AG04450 (cell line): ENCODE data around the gene CDH6. TPM values are rescaled to one million over a fixed set of nuclear protein-coding genes. Genes with fewer than 3 reads are reported as not detected.
"Not testable (repeated sequence)": the region's sequence is repeated elsewhere in the genome, so short reads cannot be mapped to it uniquely, and the experiment has no call there.

Experiments used
- CTCF ChIA-PET: fragments of 300-600, 350-600 bp; formaldehyde crosslinking; extraction: SDS; loops from one replicate; lab custom pipeline; 2022; ENCODE audit warnings: antibody characterized with exemption, inconsistent platforms; lab: Charles Lee
- POLR2A ChIA-PET: fragments of 350-600 bp; formaldehyde crosslinking; extraction: SDS; loops from one replicate; lab custom pipeline; 2021; ENCODE audit warnings: antibody characterized with exemption, inconsistent platforms; lab: Yijun Ruan, JAX
- DNase-seq: peaks from one replicate; pipeline ENCODE4 v3.0.0-alpha.2; 2011; ENCODE audit warnings: low read depth, low spot score
- H3K27ac ChIP-seq: one replicate; pipeline ENCODE4 v1.5.1; 2012; ENCODE audit warnings: low read depth, low read length, control low read depth
- H3K27me3 ChIP-seq: one replicate; pipeline ENCODE4 v1.6.0; 2012; ENCODE audit warnings: low read length; ENCODE audit not compliant: control insufficient read depth, insufficient read depth
- H3K4me3 ChIP-seq: 2 replicates; pipeline ENCODE4 v1.5.1; 2011; ENCODE audit warnings: mild to moderate bottlenecking, low read depth, low read length, control low read depth
- H3K9me3 ChIP-seq: 2 replicates; pipeline ENCODE4 v1.5.1; 2012; ENCODE audit warnings: low read length; ENCODE audit not compliant: control insufficient read depth, insufficient read depth
- polyA plus RNA-seq: library from polyadenylated mRNA; depleted of rRNA; stranded (reverse); fragments of >200 nt; gene quantifications from 2 replicates; pipeline ENCODE4 v1.2.3, GENCODE V29; 2011
- TF ChIP-seq, protein P1 (sequence below): IDR thresholded peaks from 2 replicates; pipeline ENCODE4 v1.5.1; 2011; ENCODE audit warnings: low read depth, low read length, control low read depth, inconsistent platforms

CDH6 gene
- polyA plus RNA-seq, 1 experiment = 45.7 TPM

DNA sequence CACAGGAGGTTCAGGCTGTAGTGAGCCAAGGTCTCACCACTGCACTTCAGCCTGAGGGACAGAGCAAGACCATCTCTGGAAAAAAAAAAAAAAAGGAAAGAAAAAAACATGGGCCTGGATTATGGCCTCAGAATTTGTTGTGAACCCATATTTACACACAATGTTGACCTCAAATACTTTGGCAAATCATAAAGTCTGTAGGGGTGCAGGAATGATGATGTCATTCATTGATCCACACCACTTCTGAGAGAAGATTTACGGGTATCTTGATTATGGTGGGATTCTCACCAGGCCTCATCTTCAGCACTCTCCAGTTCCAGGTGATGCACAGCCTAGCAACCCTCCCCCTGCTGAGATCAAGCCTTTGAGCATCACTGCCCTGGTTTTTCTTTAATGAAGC lies 156.9 kb downstream of the CDH6 start:
- TF ChIP-seq, protein P1, sequence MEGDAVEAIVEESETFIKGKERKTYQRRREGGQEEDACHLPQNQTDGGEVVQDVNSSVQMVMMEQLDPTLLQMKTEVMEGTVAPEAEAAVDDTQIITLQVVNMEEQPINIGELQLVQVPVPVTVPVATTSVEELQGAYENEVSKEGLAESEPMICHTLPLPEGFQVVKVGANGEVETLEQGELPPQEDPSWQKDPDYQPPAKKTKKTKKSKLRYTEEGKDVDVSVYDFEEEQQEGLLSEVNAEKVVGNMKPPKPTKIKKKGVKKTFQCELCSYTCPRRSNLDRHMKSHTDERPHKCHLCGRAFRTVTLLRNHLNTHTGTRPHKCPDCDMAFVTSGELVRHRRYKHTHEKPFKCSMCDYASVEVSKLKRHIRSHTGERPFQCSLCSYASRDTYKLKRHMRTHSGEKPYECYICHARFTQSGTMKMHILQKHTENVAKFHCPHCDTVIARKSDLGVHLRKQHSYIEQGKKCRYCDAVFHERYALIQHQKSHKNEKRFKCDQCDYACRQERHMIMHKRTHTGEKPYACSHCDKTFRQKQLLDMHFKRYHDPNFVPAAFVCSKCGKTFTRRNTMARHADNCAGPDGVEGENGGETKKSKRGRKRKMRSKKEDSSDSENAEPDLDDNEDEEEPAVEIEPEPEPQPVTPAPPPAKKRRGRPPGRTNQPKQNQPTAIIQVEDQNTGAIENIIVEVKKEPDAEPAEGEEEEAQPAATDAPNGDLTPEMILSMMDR = no peak
- DNase-seq = no peak
- Histone ChIP-seq H3K27ac (no peak overlapping the region), H3K27me3 (no peaks in the 10 kb centered on the region), H3K4me3 (no peak overlapping the region), H3K9me3 (no peaks in the 10 kb centered on the region)
- ChIA-PET POLR2A (no interaction called here), CTCF (no interaction called here)

- ChIA-PET CTCF (interaction anchor here (1.0 to 1.4 kb wide), 2 partner anchors 26 to 123 kb away, joined by 3 to 5 read pairs; no protein-coding TSS in a partner anchor), POLR2A (no interaction called here)
- Histone ChIP-seq H3K9me3 (no peaks in the 10 kb centered on the region; the same call in 1 of the 2 replicates), H3K27ac (no peak overlapping the region), H3K27me3 (no peaks in the 10 kb centered on the region), H3K4me3 (no peak overlapping the region)
- no peak for DNase-seq
- TF ChIP-seq, protein P1 = no peak
These were observed 161.9 kb downstream of the CDH6 start for GRCh38 chr5:31355337-31355736.

GRCh38 chr5:31357038-31357437 lies 163.6 kb downstream of the CDH6 start:
- POLR2A ChIA-PET = no interaction called here
- CTCF ChIA-PET = no interaction called here
- Histone ChIP-seq H3K27me3 (no peaks in the 10 kb centered on the region), H3K4me3 (no peak overlapping the region), H3K27ac (no peak overlapping the region), H3K9me3 (no peaks in the 10 kb centered on the region; the same call in 1 of the 2 replicates)
- no peak for DNase-seq
- TF ChIP-seq, protein P1 = no peak

DNA sequence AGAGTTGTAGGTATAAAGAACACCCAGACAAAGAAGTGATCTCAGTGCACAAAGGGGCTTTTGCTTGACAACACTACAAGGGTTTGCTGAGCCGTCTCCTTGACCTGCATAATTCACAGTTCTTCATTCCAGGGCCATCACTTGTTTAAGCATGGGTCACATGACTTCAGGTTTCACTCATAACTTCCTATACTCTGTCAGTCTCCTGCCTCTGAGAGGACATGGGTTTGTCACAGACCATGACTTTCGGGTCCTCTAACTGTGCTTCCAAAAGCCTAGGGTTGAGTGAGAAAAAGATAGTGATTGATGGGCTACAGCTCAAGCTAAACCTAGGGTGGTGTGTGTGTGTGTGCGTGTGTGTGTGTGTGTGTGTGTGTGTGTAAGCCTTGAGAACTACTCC lies 166.4 kb downstream of the CDH6 start:
- Histone ChIP-seq H3K27ac (no peak overlapping the region), H3K27me3 (no peaks in the 10 kb centered on the region), H3K4me3 (no peak overlapping the region), H3K9me3 (no peaks in the 10 kb centered on the region; the same call in 1 of the 2 replicates)
- no peak for DNase-seq
- POLR2A ChIA-PET = no interaction called here
- TF ChIP-seq, protein P1 = no peak
- CTCF ChIA-PET = interaction anchor here (0.5 kb wide), 1 partner anchor 62 kb away, joined by 3 read pairs; no protein-coding TSS in a partner anchor

DNA sequence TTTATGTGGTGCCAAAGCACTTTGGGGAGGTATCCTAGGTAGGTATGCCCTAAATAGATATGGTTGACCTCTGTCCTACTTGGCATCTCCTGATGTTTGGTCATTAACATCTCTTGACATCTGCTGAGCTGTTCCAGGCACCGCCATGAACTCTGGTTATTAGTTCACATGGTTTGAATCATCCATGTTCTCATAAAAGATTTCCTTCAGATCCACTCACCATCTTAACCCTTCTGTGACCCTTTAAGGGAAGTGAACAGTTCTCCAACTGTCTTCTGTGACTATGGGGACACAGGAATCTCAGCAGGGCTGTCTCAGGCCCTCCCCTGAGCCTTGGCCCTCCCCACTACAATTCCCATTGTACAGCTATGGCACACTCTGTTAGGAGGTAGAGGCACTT lies 167.7 kb downstream of the CDH6 start:
- Histone ChIP-seq H3K4me3 (no peak overlapping the region), H3K27ac (peak overlapping the region; percentile 77), H3K27me3 (no peaks in the 10 kb centered on the region), H3K9me3 (no peaks in the 10 kb centered on the region; the same call in 1 of the 2 replicates)
- TF ChIP-seq, protein P1 = no peak
- POLR2A ChIA-PET = no interaction called here
- DNase-seq = no peak
- CTCF ChIA-PET = no interaction called here

GRCh38 chr5:31361704-31362528 lies 168.4 kb downstream of the CDH6 start:
- POLR2A ChIA-PET, DNase-seq, H3K9me3 ChIP-seq, H3K27me3 ChIP-seq, CTCF ChIA-PET, H3K4me3 ChIP-seq: not testable (repeated sequence)
- H3K27ac ChIP-seq = peak overlapping the region; percentile 77
